HepG2 (cell line): ENCODE results near the gene TRIM3. TPM values are rescaled to one million over a fixed set of nuclear protein-coding genes. Genes with fewer than 3 reads are reported as not detected.

Experiments used
- CENPT ChIP-seq: sonication (generic); formaldehyde crosslinking; IDR thresholded peaks from 2 replicates; pipeline ENCODE4 v1.8.0; 2022; ENCODE audit warnings: low read depth, mild to moderate bottlenecking, moderate library complexity, missing genetic modification reagents
- GABPB1 ChIP-seq: IDR thresholded peaks from 2 replicates; pipeline ENCODE4 v1.6.1; 2016; ENCODE audit warnings: mild to moderate bottlenecking, missing genetic modification reagents, moderate library complexity, missing compliant biosample characterization
- MLX ChIP-seq: IDR thresholded peaks from 2 replicates; pipeline ENCODE4 v1.6.1; 2016
- SMAD3 ChIP-seq: sonication (generic); formaldehyde crosslinking; IDR thresholded peaks from 2 replicates; pipeline ENCODE4 v1.4.0; 2020; ENCODE audit warnings: missing genetic modification reagents
- TMF1 ChIP-seq: sonication (generic); formaldehyde crosslinking; IDR thresholded peaks from 2 replicates; pipeline ENCODE4 v1.8.1; 2022; ENCODE audit warnings: low read depth, missing genetic modification reagents
- ZFP36L1 ChIP-seq: sonication (generic); formaldehyde crosslinking; IDR thresholded peaks from 2 replicates; pipeline ENCODE4 v1.8.0; 2022; ENCODE audit warnings: mild to moderate bottlenecking, missing genetic modification reagents, moderate library complexity
- ZFP62 ChIP-seq: sonication (generic); formaldehyde crosslinking; IDR thresholded peaks from 2 replicates; pipeline ENCODE4 v1.4.0; 2020; ENCODE audit warnings: missing genetic modification reagents
- ZNF10 ChIP-seq: sonication (generic); formaldehyde crosslinking; IDR thresholded peaks from 2 replicates; pipeline ENCODE4 v1.4.0; 2020; ENCODE audit warnings: mild to moderate bottlenecking, low read depth, missing genetic modification reagents, borderline replicate concordance
- ZNF160 ChIP-seq: sonication (generic); formaldehyde crosslinking; IDR thresholded peaks from 2 replicates; pipeline ENCODE4 v1.8.0; 2022; ENCODE audit warnings: mild to moderate bottlenecking, inconsistent platforms, missing genetic modification reagents
- ZNF337 ChIP-seq: sonication (generic); formaldehyde crosslinking; IDR thresholded peaks from 2 replicates; pipeline ENCODE4 v1.5.1; 2020; ENCODE audit warnings: missing genetic modification reagents, low read depth, mild to moderate bottlenecking, borderline replicate concordance
- ZNF652 ChIP-seq: IDR thresholded peaks from 2 replicates; pipeline ENCODE4 v1.6.1; 2016; ENCODE audit warnings: low read depth, borderline replicate concordance
- ZSCAN21 ChIP-seq: sonication (generic); formaldehyde crosslinking; IDR thresholded peaks from 2 replicates; pipeline ENCODE4 v1.8.0; 2022; ENCODE audit warnings: mild to moderate bottlenecking, missing genetic modification reagents, moderate library complexity, borderline replicate concordance
- polyA plus RNA-seq, 8 experiments: library from polyadenylated mRNA; depleted of rRNA in 3 of 8; stranded (reverse) in 7 of 8; unstranded in 1 of 8; fragments of >200 nt; fragmentation: Illumina TruSeq in 4 of 8; extraction: Trizol in 4 of 8; gene quantifications; 2 replicates each; pipeline versions ENCODE4 v1.2.1 to v1.2.3, GENCODE V29; 2011 to 2016; ENCODE audit warnings: low read depth in 4 of 8, missing spikeins in 1 of 8, mixed read lengths in 1 of 8; ENCODE audit not compliant: insufficient read depth in 1 of 8
- total RNA-seq, 5 experiments: library from RNA; depleted of rRNA; stranded (reverse); fragments of >200 nt; fragmentation: Illumina TruSeq; extraction: Trizol; gene quantifications; 2 replicates each; pipeline ENCODE4 v1.2.3, GENCODE V29; 2016; ENCODE audit warnings: low read depth in 1 of 5
- TF ChIP-seq, protein P1 (sequence below): sonication (generic); formaldehyde crosslinking; IDR thresholded peaks from 2 replicates; pipeline ENCODE4 v1.4.0; 2020; ENCODE audit warnings: mild to moderate bottlenecking, missing genetic modification reagents
- TF ChIP-seq, protein P2 (sequence below): sonication (generic); formaldehyde crosslinking; IDR thresholded peaks from 2 replicates; pipeline ENCODE4 v1.8.1; 2023; ENCODE audit warnings: mild to moderate bottlenecking, missing genetic modification reagents
- TF ChIP-seq, protein P3 (sequence below): sonication (generic); formaldehyde crosslinking; IDR thresholded peaks from 2 replicates; pipeline ENCODE4 v1.4.0; 2020; ENCODE audit warnings: missing genetic modification reagents, mild to moderate bottlenecking, borderline replicate concordance
- TF ChIP-seq, protein P4 (sequence below): IDR thresholded peaks from 2 replicates; pipeline ENCODE4 v1.6.1; 2016; ENCODE audit warnings: control low read depth

The TRIM3 gene
- total and polyA plus RNA-seq, 2 of the 13 experiments (the other 11 are each of a cell fraction or from before 2014, with no cell fraction given) = 3.6 to 6.3 TPM

- TF ChIP-seq, protein P1, sequence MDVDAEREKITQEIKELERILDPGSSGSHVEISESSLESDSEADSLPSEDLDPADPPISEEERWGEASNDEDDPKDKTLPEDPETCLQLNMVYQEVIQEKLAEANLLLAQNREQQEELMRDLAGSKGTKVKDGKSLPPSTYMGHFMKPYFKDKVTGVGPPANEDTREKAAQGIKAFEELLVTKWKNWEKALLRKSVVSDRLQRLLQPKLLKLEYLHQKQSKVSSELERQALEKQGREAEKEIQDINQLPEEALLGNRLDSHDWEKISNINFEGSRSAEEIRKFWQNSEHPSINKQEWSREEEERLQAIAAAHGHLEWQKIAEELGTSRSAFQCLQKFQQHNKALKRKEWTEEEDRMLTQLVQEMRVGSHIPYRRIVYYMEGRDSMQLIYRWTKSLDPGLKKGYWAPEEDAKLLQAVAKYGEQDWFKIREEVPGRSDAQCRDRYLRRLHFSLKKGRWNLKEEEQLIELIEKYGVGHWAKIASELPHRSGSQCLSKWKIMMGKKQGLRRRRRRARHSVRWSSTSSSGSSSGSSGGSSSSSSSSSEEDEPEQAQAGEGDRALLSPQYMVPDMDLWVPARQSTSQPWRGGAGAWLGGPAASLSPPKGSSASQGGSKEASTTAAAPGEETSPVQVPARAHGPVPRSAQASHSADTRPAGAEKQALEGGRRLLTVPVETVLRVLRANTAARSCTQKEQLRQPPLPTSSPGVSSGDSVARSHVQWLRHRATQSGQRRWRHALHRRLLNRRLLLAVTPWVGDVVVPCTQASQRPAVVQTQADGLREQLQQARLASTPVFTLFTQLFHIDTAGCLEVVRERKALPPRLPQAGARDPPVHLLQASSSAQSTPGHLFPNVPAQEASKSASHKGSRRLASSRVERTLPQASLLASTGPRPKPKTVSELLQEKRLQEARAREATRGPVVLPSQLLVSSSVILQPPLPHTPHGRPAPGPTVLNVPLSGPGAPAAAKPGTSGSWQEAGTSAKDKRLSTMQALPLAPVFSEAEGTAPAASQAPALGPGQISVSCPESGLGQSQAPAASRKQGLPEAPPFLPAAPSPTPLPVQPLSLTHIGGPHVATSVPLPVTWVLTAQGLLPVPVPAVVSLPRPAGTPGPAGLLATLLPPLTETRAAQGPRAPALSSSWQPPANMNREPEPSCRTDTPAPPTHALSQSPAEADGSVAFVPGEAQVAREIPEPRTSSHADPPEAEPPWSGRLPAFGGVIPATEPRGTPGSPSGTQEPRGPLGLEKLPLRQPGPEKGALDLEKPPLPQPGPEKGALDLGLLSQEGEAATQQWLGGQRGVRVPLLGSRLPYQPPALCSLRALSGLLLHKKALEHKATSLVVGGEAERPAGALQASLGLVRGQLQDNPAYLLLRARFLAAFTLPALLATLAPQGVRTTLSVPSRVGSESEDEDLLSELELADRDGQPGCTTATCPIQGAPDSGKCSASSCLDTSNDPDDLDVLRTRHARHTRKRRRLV (CRISPR knock-in tag) = peak; percentile 60; the same call in 1 of the 2 replicates
- TF ChIP-seq, protein P2, sequence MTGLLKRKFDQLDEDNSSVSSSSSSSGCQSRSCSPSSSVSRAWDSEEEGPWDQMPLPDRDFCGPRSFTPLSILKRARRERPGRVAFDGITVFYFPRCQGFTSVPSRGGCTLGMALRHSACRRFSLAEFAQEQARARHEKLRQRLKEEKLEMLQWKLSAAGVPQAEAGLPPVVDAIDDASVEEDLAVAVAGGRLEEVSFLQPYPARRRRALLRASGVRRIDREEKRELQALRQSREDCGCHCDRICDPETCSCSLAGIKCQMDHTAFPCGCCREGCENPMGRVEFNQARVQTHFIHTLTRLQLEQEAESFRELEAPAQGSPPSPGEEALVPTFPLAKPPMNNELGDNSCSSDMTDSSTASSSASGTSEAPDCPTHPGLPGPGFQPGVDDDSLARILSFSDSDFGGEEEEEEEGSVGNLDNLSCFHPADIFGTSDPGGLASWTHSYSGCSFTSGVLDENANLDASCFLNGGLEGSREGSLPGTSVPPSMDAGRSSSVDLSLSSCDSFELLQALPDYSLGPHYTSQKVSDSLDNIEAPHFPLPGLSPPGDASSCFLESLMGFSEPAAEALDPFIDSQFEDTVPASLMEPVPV (CRISPR knock-in tag) = 0 out of 2 replicates have a peak, but pooled peaks have one; percentile 72
- TF ChIP-seq SMAD3 (CRISPR knock-in tag) = no peak; the same call in 1 of the 2 replicates
- no peak for TF ChIP-seq ZNF652 (CRISPR knock-in tag)
- no peak for TF ChIP-seq ZFP62 (CRISPR knock-in tag)
- peak; percentile 99 for TF ChIP-seq GABPB1 (CRISPR knock-in tag)
- TF ChIP-seq ZNF10 = no peak
- TF ChIP-seq, protein P3, sequence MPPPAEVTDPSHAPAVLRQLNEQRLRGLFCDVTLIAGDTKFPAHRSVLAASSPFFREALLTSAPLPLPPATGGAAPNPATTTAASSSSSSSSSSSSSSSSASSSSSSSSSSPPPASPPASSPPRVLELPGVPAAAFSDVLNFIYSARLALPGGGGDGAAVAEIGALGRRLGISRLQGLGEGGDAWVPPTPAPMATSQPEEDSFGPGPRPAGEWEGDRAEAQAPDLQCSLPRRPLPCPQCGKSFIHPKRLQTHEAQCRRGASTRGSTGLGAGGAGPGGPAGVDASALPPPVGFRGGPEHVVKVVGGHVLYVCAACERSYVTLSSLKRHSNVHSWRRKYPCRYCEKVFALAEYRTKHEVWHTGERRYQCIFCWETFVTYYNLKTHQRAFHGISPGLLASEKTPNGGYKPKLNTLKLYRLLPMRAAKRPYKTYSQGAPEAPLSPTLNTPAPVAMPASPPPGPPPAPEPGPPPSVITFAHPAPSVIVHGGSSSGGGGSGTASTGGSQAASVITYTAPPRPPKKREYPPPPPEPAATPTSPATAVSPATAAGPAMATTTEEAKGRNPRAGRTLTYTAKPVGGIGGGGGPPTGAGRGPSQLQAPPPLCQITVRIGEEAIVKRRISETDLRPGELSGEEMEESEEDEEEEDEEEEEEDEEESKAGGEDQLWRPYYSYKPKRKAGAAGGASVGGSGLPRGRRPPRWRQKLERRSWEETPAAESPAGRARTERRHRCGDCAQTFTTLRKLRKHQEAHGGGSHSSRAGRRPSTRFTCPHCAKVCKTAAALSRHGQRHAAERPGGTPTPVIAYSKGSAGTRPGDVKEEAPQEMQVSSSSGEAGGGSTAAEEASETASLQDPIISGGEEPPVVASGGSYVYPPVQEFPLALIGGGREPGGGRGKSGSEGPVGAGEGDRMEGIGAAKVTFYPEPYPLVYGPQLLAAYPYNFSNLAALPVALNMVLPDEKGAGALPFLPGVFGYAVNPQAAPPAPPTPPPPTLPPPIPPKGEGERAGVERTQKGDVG (CRISPR knock-in tag) = 0 out of 2 replicates have a peak, but pooled peaks have one; percentile 43
- TF ChIP-seq CENPT (CRISPR knock-in tag) = peak; percentile 18; the same call in 1 of the 2 replicates
- no peak for TF ChIP-seq ZNF337
- TF ChIP-seq, protein P4, sequence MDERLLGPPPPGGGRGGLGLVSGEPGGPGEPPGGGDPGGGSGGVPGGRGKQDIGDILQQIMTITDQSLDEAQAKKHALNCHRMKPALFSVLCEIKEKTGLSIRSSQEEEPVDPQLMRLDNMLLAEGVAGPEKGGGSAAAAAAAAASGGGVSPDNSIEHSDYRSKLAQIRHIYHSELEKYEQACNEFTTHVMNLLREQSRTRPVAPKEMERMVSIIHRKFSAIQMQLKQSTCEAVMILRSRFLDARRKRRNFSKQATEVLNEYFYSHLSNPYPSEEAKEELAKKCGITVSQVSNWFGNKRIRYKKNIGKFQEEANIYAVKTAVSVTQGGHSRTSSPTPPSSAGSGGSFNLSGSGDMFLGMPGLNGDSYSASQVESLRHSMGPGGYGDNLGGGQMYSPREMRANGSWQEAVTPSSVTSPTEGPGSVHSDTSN (CRISPR knock-in tag) = no peak
- peak; percentile 54 for TF ChIP-seq ZSCAN21 (CRISPR knock-in tag)
- TF ChIP-seq ZNF160 (CRISPR knock-in tag) = 0 out of 2 replicates have a peak, but pooled peaks have one; percentile 17
- TF ChIP-seq MLX (CRISPR knock-in tag) = peak; percentile 94
- no peak for TF ChIP-seq TMF1 (CRISPR knock-in tag)
- TF ChIP-seq ZFP36L1 (CRISPR knock-in tag) = no peak
These were observed 7.5 kb upstream of the TRIM3 start, which contains the start of the genes ARFIP2 and TIMM10B (continued) for GRCh38 chr11:6481012-6481923.
